Coronary artery (tissue), 2 donors: Measurements from ENCODE around the gene F10.

ENCODE experiments used
- DNase-seq: peaks from one replicate; pipeline ENCODE4 v3.0.0-alpha.2; 2017; ENCODE audit warnings: low spot score
- H3K27ac ChIP-seq, 2 donors: fragments of 200-600 bp; sonication (generic); one replicate each; pipeline ENCODE4 v1.5.1; 2016 to 2019
- H3K4me3 ChIP-seq: fragments of 200-600 bp; sonication (generic); 2 replicates; pipeline ENCODE4 v1.5.1; 2016; ENCODE audit warnings: mild to moderate bottlenecking, moderate library complexity
- CTCF ChIP-seq: fragments of 200-600 bp; sonication (generic); IDR thresholded peaks from one replicate; pipeline ENCODE4 v1.5.1; 2019; ENCODE audit warnings: antibody characterized with exemption

Gene F10

GRCh38 chr13:113087923-113088690 is 34.5 kb upstream of the F10 start:
- no peak for TF ChIP-seq CTCF
- no peak for DNase-seq
- Histone ChIP-seq H3K27ac (no peak overlapping the region), H3K4me3 (no peak overlapping the region)

GRCh38 chr13:113088691-113089020 is 33.9 kb upstream of the F10 start:
- H3K4me3 ChIP-seq = no peak overlapping the region
- no peak overlapping the region for H3K27ac ChIP-seq
- DNase-seq = no peak
- no peak for TF ChIP-seq CTCF

- Histone ChIP-seq H3K27ac (no peak overlapping the region), H3K4me3 (no peak overlapping the region)
- DNase-seq = no peak
- no peak for TF ChIP-seq CTCF
Measured at GRCh38 chr13:113089693-113090414, 32.7 kb upstream of the F10 start.

- DNase-seq = no peak
- Histone ChIP-seq H3K4me3 (no peak overlapping the region), H3K27ac (no peak overlapping the region)
- TF ChIP-seq CTCF = no peak
Measured at GRCh38 chr13:113090415-113090770, 32.2 kb upstream of the F10 start.

- Histone ChIP-seq H3K4me3 (no peak overlapping the region), H3K27ac (no peak overlapping the region)
- no peak for TF ChIP-seq CTCF
- DNase-seq = no peak
Measured at GRCh38 chr13:113090806-113091205, 31.8 kb upstream of the F10 start.

GRCh38 chr13:113091211-113091771 is 31.3 kb upstream of the F10 start:
- TF ChIP-seq CTCF = no peak
- H3K27ac ChIP-seq = no peak overlapping the region
- no peak for DNase-seq
- H3K4me3 ChIP-seq = no peak overlapping the region
